Lower lobe of right lung (tissue), 2 donors: ENCODE data around the gene BAHCC1. TPM values are rescaled to one million over a fixed set of nuclear protein-coding genes. Genes with fewer than 3 reads are reported as not detected.

Experiments used
- ATAC-seq, 2 donors: fragments of 200-7000 bp; cut with Tn5 transposase; one replicate each; pipeline ENCODE4 v1.9.1; 2020 to 2022; ENCODE audit warnings: mild to moderate bottlenecking in 2 of 2, moderate library complexity in 2 of 2
- DNase-seq: peaks from one replicate; pipeline ENCODE4 v3.0.0-alpha.2; 2020
- H3K27ac ChIP-seq: fragments of 200-600 bp; one replicate; pipeline ENCODE4 v1.8.0; 2022
- H3K27me3 ChIP-seq: fragments of 200-600 bp; one replicate; pipeline ENCODE4 v1.8.0; 2022; ENCODE audit warnings: low read depth
- H3K36me3 ChIP-seq: fragments of 200-600 bp; one replicate; pipeline ENCODE4 v1.8.0; 2022; ENCODE audit warnings: mild to moderate bottlenecking
- H3K4me1 ChIP-seq: fragments of 200-600 bp; one replicate; pipeline ENCODE4 v1.8.0; 2022
- H3K4me3 ChIP-seq: fragments of 200-600 bp; one replicate; pipeline ENCODE4 v1.8.0; 2022; ENCODE audit warnings: mild to moderate bottlenecking
- H3K9me3 ChIP-seq: fragments of 200-600 bp; one replicate; pipeline ENCODE4 v1.8.0; 2022
- CTCF ChIP-seq: fragments of 200-600 bp; IDR thresholded peaks from one replicate; pipeline ENCODE4 v1.8.0; 2022; ENCODE audit warnings: antibody characterized with exemption, mild to moderate bottlenecking
- intact Hi-C: fragments of 100-400 bp; cut with DNase I; formaldehyde crosslinking; loops from one replicate; pipeline ENCODE4 v1.11.0; 2022
- total RNA-seq: library from RNA; stranded (reverse); fragmentation: NEBNext Ultra II Directional; extraction: Animal tissue kit (Norgen Biotek cat#: 25700); gene quantifications from one replicate; pipeline ENCODE4 v1.2.1, GENCODE V29; 2021
- donor health status: DM: no; HTN: yes; CAD: no; lungs with severe emphysema.

The BAHCC1 gene
- total RNA-seq, 1 donor from 2014 or later = 19.9 TPM

DNA sequence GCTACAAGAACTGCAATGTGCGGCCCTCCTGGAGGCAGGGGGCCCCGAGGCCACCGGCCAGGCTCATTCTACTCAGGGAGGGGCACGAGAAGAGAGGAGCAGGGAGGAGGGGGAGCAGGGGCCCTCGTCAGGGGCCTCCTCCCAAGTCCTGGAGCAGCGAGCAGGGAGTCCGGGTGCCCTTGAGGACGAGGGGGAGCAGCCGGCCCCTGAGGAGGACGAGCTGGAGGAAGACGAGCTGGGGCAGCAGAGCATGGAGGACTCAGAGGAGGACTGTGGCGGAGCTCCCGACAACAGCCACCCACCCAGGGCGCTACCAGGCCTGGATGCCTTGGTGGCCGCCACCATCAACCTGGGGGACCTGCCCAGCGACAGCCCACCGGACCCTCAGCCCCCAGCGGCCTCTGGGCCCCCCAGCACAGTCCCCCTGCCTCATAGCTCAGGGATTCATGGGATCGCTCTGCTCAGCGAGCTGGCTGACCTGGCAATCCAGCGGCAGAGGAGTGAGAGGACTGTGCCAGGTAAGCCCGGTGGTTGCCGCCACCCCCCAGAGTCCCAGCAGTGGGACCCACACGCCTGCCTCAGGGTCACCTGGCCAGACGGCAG is 52.2 kb downstream of the BAHCC1 start:
- H3K27ac ChIP-seq = no peak overlapping the region
- intact Hi-C loops = no loop called here
- no peaks in the 10 kb centered on the region for H3K9me3 ChIP-seq
- H3K36me3 ChIP-seq = peaks cover 13% of the 10 kb centered on the region
- DNase-seq (no peak), ATAC-seq (no peak)
- H3K27me3 ChIP-seq = no peaks in the 10 kb centered on the region
- no peaks in the 10 kb centered on the region for H3K4me1 ChIP-seq
- TF ChIP-seq CTCF = no peak
- no peak overlapping the region for H3K4me3 ChIP-seq

DNA sequence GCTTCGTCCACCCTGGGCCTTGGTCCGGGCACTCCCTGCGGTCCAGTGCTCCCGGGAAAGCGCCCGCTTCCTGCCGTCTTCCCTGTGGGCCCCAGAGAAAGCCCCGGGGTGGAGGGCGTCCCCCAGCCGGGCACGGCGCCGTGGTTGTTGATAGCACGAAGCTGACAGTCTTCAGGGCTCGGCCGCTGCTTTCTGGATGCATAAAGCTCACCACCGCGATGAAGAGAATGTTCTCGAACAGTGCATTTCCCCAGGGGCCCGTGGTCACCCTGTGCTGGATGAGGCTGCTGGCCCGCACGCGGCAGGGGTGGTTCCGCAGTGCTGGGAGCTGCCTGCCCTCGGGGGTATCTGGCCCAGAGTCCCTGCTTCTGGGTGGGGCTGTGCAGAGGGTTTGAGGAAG is 53.2 kb downstream of the BAHCC1 start:
- Histone ChIP-seq H3K27ac (no peak overlapping the region), H3K9me3 (no peaks in the 10 kb centered on the region), H3K36me3 (peaks cover 4% of the 10 kb centered on the region), H3K4me1 (no peaks in the 10 kb centered on the region), H3K27me3 (no peaks in the 10 kb centered on the region), H3K4me3 (no peak overlapping the region)
- TF ChIP-seq CTCF = no peak
- DNase-seq (no peak), ATAC-seq (no peak)
- intact Hi-C loops = no loop called here

DNA sequence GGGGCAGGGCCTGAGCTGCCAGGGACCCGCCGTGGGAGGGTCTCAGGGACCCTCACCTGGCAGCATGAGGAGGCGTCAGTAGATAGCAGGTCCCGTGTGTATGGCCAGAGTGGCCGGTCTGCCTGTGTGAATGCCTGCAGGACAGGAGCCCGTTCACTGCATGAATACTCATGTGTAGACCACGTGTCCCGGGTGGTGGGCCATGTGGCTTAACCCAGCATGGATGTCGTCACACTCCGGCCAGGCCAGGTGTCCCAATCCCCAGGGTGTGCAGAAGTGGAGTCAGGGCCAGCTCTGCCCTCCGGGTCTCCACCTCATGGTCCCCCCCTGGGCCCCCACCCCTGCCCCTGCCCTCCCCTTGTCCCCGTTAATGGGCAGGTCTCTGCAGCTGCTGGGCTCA is 53.7 kb downstream of the BAHCC1 start:
- H3K36me3 ChIP-seq = no peaks in the 10 kb centered on the region
- ATAC-seq = no peak
- no peaks in the 10 kb centered on the region for H3K9me3 ChIP-seq
- H3K4me3 ChIP-seq = no peak overlapping the region
- no peaks in the 10 kb centered on the region for H3K27me3 ChIP-seq
- no peak for TF ChIP-seq CTCF
- DNase-seq = no peak
- intact Hi-C loops = no loop called here
- H3K4me1 ChIP-seq = no peaks in the 10 kb centered on the region
- H3K27ac ChIP-seq = no peak overlapping the region

DNA sequence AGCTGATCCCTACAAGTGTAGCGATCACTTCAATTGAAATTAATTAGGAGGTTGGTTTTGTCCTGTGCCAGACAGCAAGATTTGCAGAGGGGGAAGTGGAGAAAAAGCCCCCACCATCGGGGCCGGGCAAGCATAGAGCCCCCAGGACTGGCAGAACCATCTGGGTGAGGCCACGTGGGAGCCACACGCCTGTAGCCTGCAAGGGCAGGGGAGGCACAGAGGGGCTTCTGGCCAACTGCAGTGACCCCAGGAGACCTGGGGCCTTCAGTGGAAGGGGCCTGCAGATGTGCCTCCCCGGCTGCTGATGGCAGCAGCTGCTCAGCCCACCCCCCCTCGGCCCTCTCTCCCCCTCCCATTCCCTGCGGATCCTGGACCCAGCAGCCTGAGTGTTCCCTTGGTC is 54.1 kb downstream of the BAHCC1 start:
- H3K4me1 ChIP-seq = no peaks in the 10 kb centered on the region
- intact Hi-C loops = no loop called here
- H3K9me3 ChIP-seq = no peaks in the 10 kb centered on the region
- no peak for TF ChIP-seq CTCF
- ATAC-seq = no peak
- H3K36me3 ChIP-seq = no peaks in the 10 kb centered on the region
- DNase-seq = no peak
- H3K27me3 ChIP-seq = no peaks in the 10 kb centered on the region
- H3K4me3 ChIP-seq = no peak overlapping the region
- H3K27ac ChIP-seq = no peak overlapping the region

DNA sequence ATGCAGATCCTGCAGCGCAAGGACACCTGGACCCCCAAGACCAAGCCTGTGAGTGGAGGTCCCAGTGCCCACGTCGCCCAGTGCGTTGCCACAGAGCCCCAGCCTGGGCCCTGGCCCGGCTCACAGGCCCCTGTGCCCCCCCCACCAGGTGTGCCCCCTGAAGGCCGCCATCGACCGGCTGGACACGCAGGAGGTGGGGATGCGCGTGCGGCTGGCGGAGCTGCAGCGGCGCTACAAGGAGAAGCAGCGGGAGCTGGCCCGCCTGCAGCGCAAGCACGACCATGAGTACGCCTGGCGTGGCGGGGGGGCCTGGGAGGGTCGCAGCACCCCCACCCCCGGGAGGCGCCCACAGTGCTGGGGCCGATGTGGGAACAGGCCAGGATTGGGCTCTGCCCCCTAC is 56.6 kb downstream of the BAHCC1 start:
- Histone ChIP-seq H3K36me3 (no peaks in the 10 kb centered on the region), H3K9me3 (no peaks in the 10 kb centered on the region), H3K27ac (no peak overlapping the region), H3K4me3 (no peak overlapping the region), H3K27me3 (no peaks in the 10 kb centered on the region), H3K4me1 (no peaks in the 10 kb centered on the region)
- no peak for TF ChIP-seq CTCF
- intact Hi-C loops = no loop called here
- ATAC-seq = no peak
- no peak for DNase-seq

DNA sequence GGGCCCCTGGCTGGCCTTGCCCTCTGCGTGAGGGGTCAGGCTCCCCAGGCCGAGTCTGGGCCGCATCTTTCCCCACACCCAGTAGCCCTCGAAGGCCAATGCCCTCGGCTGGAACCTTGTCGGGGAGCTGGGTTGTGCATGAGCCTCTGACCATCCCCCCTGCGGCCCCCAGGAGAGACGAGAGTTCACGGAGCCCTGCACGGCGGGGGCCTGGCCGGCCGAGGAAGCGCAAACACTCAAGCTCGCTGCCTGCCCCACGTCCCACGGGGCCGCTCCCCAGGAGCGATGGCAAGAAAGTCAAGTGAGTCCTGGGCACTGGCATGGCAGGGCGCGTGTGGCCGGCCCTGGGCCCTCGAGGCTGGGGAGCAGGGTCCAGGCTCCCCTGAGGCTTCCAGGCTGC is 57.3 kb downstream of the BAHCC1 start:
- Histone ChIP-seq H3K36me3 (no peaks in the 10 kb centered on the region), H3K4me1 (no peaks in the 10 kb centered on the region), H3K27ac (no peak overlapping the region), H3K27me3 (no peaks in the 10 kb centered on the region), H3K9me3 (no peaks in the 10 kb centered on the region), H3K4me3 (no peak overlapping the region)
- intact Hi-C loops = no loop called here
- no peak for DNase-seq
- no peak for ATAC-seq
- TF ChIP-seq CTCF = no peak
